ENCODE data around the gene ILF2. TPM values are rescaled to one million over a fixed set of nuclear protein-coding genes. Genes with fewer than 3 reads are reported as not detected.
A peak's percentile ranks its signal among the peaks of the same experiment; 100 is the strongest.
"Not testable (repeated sequence)": the region's sequence is repeated elsewhere in the genome, so short reads cannot be mapped to it uniquely, and the experiment has no call there.

ILF2 gene
- total RNA-seq, 4 donors from 2014 or later: 43.6 to 102 (median 64.7) TPM

GRCh38 chr1:153642161-153642560 lies 28.6 kb downstream of the ILF2 start:
- no peak overlapping the region for H3K4me3 ChIP-seq
- H3K9me3 ChIP-seq: no peaks in the 10 kb centered on the region
- DNase-seq (ENCODE audit: extremely low spot score): no peak
- H3K36me3 ChIP-seq: peaks cover 74 to 100% (median 88%) of the 10 kb centered on the region in 4 donors
- peak overlapping the region in 1 of 4 donors; percentile 12 for H3K27ac ChIP-seq (replicated peaks in 1 of 4)
- no peaks in the 10 kb centered on the region for H3K27me3 ChIP-seq
- 82% methylated on average over 11 of the region's 11 CpGs for WGBS
- TF ChIP-seq CTCF (IDR thresholded peaks at IDR 0.05) (no peak), POLR2AphosphoS5 (IDR thresholded peaks at IDR 0.05) (no peak), POLR2A (IDR thresholded peaks at IDR 0.05; ENCODE audit: low read depth) (no peak), EP300 (IDR thresholded peaks at IDR 0.05) (no peak)
- intact Hi-C loops (cut with DNase I): no loop called here
- peaks cover 32 to 58% (median 35%) of the 10 kb centered on the region in 4 donors for H3K4me1 ChIP-seq

- H3K27ac ChIP-seq (replicated peaks in 1 of 4): no peak overlapping the region
- WGBS: 64% methylated on average over 6 of the region's 6 CpGs
These were observed 29.9 kb downstream of the ILF2 start for GRCh38 chr1:153640861-153641260.

GRCh38 chr1:153640213-153640612 lies 30.6 kb downstream of the ILF2 start:
- H3K27ac ChIP-seq (replicated peaks in 1 of 4); H3K27me3 ChIP-seq; intact Hi-C loops (cut with DNase I); H3K4me3 ChIP-seq; DNase-seq (ENCODE audit: extremely low spot score); H3K9me3 ChIP-seq: not testable (repeated sequence)
- Histone ChIP-seq H3K4me1 (peaks cover 51 to 77% (median 55%) of the 10 kb centered on the region in 4 donors), H3K36me3 (peaks cover 70 to 97% (median 83%) of the 10 kb centered on the region in 4 donors)
- WGBS: 96% methylated on average over 5 of the region's 5 CpGs

More at GRCh38 chr1:153640861-153641260, 29.9 kb downstream of the ILF2 start:
- intact Hi-C loops (cut with DNase I): no loop called here
- TF ChIP-seq EP300 (IDR thresholded peaks at IDR 0.05) (no peak), POLR2AphosphoS5 (IDR thresholded peaks at IDR 0.05) (no peak), CTCF (IDR thresholded peaks at IDR 0.05) (no peak), POLR2A (IDR thresholded peaks at IDR 0.05; ENCODE audit: low read depth) (no peak)
- Histone ChIP-seq H3K4me3 (no peak overlapping the region), H3K9me3 (no peaks in the 10 kb centered on the region), H3K36me3 (peaks cover 77 to 100% (median 88%) of the 10 kb centered on the region in 4 donors), H3K27me3 (no peaks in the 10 kb centered on the region), H3K4me1 (peaks cover 45 to 71% (median 48%) of the 10 kb centered on the region in 4 donors)
- DNase-seq (ENCODE audit: extremely low spot score): no peak

GRCh38 chr1:153639280-153639679 lies 31.5 kb downstream of the ILF2 start:
- intact Hi-C loops (cut with DNase I): no loop called here
- Histone ChIP-seq H3K27ac (replicated peaks in 1 of 4) (no peak overlapping the region), H3K4me1 (peaks cover 47 to 77% (median 58%) of the 10 kb centered on the region in 4 donors), H3K4me3 (no peak overlapping the region), H3K36me3 (peaks cover 65 to 88% (median 75%) of the 10 kb centered on the region in 4 donors), H3K27me3 (no peaks in the 10 kb centered on the region), H3K9me3 (no peaks in the 10 kb centered on the region)
- TF ChIP-seq EP300 (IDR thresholded peaks at IDR 0.05): no peak
- no peak for TF ChIP-seq CTCF (IDR thresholded peaks at IDR 0.05)
- TF ChIP-seq POLR2A (IDR thresholded peaks at IDR 0.05; ENCODE audit: low read depth): no peak
- no peak for TF ChIP-seq POLR2AphosphoS5 (IDR thresholded peaks at IDR 0.05)
- no peak for DNase-seq (ENCODE audit: extremely low spot score)
- WGBS: 60% methylated on average over 3 of the region's 3 CpGs

- 82% methylated on average over 6 of the region's 6 CpGs for WGBS
- TF ChIP-seq CTCF (IDR thresholded peaks at IDR 0.05) (no peak), EP300 (IDR thresholded peaks at IDR 0.05) (no peak), POLR2AphosphoS5 (IDR thresholded peaks at IDR 0.05) (no peak), POLR2A (IDR thresholded peaks at IDR 0.05; ENCODE audit: low read depth) (no peak)
- H3K4me1 ChIP-seq: peaks cover 51 to 71% (median 55%) of the 10 kb centered on the region in 4 donors
- H3K4me3 ChIP-seq: no peak overlapping the region
- no peak overlapping the region for H3K27ac ChIP-seq (replicated peaks in 1 of 4)
- DNase-seq (ENCODE audit: extremely low spot score): no peak
- intact Hi-C loops (cut with DNase I): no loop called here
- H3K27me3 ChIP-seq: peaks cover 0 to 4% (median 0%) of the 10 kb centered on the region in 4 donors
- peaks cover 59 to 78% (median 70%) of the 10 kb centered on the region in 4 donors for H3K36me3 ChIP-seq
- H3K9me3 ChIP-seq: no peaks in the 10 kb centered on the region
These were observed 32.5 kb downstream of the ILF2 start for GRCh38 chr1:153638261-153638660.

Measured in esophagus muscularis mucosa (tissue), 4 donors.